C1 segment of cervical spinal cord (tissue), 14 donors: ENCODE measurements around the gene ST6GALNAC6.

ENCODE experiments used
- DNase-seq, 14 donors: peaks; one replicate each; lab custom pipeline; 2025; lab: John Stamatoyannopoulos, UW

ST6GALNAC6 gene

GRCh38 chr9:127916720-127917581 is 17.5 kb upstream of the ST6GALNAC6 start, which contains the start of gene ST6GALNAC4:
ST6GALNAC4 (minus strand) TSS chr9:127917041; CDS start chr9:127916419, 622 bp downstream.
- peak; percentile 50 to 96 (median 88) for DNase-seq

GRCh38 chr9:127915801-127916719 is 16.7 kb upstream of the ST6GALNAC6 start:
- DNase-seq, result peak in 4 of 14 donors; percentile 38 to 60 (median 48)

GRCh38 chr9:127915325-127915752 is 15.9 kb upstream of the ST6GALNAC6 start:
- DNase-seq, result no peak

GRCh38 chr9:127913682-127914081 is 14.3 kb upstream of the ST6GALNAC6 start:
- DNase-seq, result no peak

GRCh38 chr9:127912882-127913281 is 13.5 kb upstream of the ST6GALNAC6 start:
- no peak for DNase-seq

- DNase-seq, result no peak
Observed at GRCh38 chr9:127912296-127912695, 12.9 kb upstream of the ST6GALNAC6 start.

- peak in 1 of 14 donors; percentile 70 for DNase-seq
Observed at GRCh38 chr9:127910613-127911205, 11.3 kb upstream of the ST6GALNAC6 start.

- DNase-seq, result no peak
Observed at GRCh38 chr9:127909839-127910273, 10.5 kb upstream of the ST6GALNAC6 start.

GRCh38 chr9:127908660-127908926 is 9.2 kb upstream of the ST6GALNAC6 start:
- DNase-seq, result no peak

- no peak for DNase-seq
Observed at GRCh38 chr9:127907867-127908659, 8.7 kb upstream of the ST6GALNAC6 start.

- DNase-seq, result peak in 6 of 14 donors; percentile 11 to 76 (median 52)
Observed at GRCh38 chr9:127905788-127906191, 6.4 kb upstream of the ST6GALNAC6 start.

GRCh38 chr9:127905004-127905728 is 5.8 kb upstream of the ST6GALNAC6 start:
- DNase-seq, result no peak

GRCh38 chr9:127904561-127905003 is 5.2 kb upstream of the ST6GALNAC6 start:
- peak in 7 of 14 donors; percentile 11 to 57 (median 31) for DNase-seq

GRCh38 chr9:127903557-127904475 is 4.4 kb upstream of the ST6GALNAC6 start:
- no peak for DNase-seq

- peak in 5 of 14 donors; percentile 32 to 64 (median 52) for DNase-seq
Observed at GRCh38 chr9:127898433-127899127, 823 bp downstream of the ST6GALNAC6 start.

- peak in 12 of 14 donors; percentile 32 to 92 (median 75) for DNase-seq
Observed at GRCh38 chr9:127897193-127897692, 2.2 kb downstream of the ST6GALNAC6 start.

GRCh38 chr9:127896395-127897192 is 2.8 kb downstream of the ST6GALNAC6 start:
- no peak for DNase-seq
